Measurements from ENCODE around the gene WNK1. TPM values are rescaled to one million over a fixed set of nuclear protein-coding genes. Genes with fewer than 3 reads are reported as not detected.

WNK1 gene
- total and polyA plus RNA-seq, 2 of the 8 experiments (the other 6 are each of a cell fraction or from before 2014, with no cell fraction given) = 88.2 to 157 TPM

DNA sequence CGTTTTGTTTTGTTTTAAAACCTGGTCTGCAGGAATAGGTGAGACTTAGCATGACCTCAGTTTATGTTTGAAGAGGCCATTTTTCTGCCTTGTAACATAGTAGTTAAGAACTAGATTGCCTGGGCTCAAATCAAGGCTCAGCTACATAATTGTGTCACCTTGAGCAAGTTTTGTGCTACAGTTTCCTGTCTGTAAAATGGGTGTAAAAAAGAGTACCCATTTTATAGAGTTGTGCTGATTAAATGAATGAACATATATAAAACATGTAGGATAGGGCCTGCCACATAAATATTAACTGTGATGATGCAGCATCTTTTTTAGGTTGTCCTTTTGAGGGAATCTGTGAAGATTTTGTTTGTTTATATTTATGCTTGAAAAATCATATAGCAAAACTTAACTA, 7.2 kb downstream of the WNK1 start:
- Histone ChIP-seq H2AFZ (ENCODE audit: low read length) (no peak overlapping the region), H4K20me1 (replicated peaks in 1 of 2; ENCODE audit: control insufficient read depth in 1 of 2, insufficient read depth in 2 of 2, low read length in 2 of 2) (peaks cover 10 to 17% of the 10 kb centered on the region in 2 experiments), H2BK5ac (ENCODE audit: low read depth, low read length) (no peak overlapping the region), H4K8ac (ENCODE audit: extremely low read depth, insufficient read depth, low read length) (no peak overlapping the region), H2BK20ac (ENCODE audit: low read length) (no peak overlapping the region), H4K5ac (ENCODE audit: insufficient read length, low read depth, low read length) (no peak overlapping the region), H3K27ac (ENCODE audit: low read depth, low read length) (no peak overlapping the region), H3K14ac (ENCODE audit: insufficient read length) (no peak overlapping the region), H2AK5ac (ENCODE audit: low read depth, low read length) (no peak overlapping the region), H3K79me2 (ENCODE audit: control insufficient read depth in 1 of 2, insufficient read depth in 2 of 2, low read length in 2 of 2) (peaks cover 20 to 94% of the 10 kb centered on the region in 2 experiments), H3K9ac (replicated peaks in 1 of 4; ENCODE audit: extremely low read depth in 1 of 4, low read depth in 3 of 4, low read length in 3 of 4) (no peak overlapping the region), H2BK12ac (ENCODE audit: low read depth, low read length) (no peak overlapping the region), H3K4me1 (replicated peaks in 1 of 4; ENCODE audit: control insufficient read depth in 3 of 4, insufficient read depth in 4 of 4, low read length in 3 of 4) (peaks cover 0 to 6% (median 1%) of the 10 kb centered on the region in 4 experiments; a peak in 2 of 7 replicates), H3K27me3 (replicated peaks in 1 of 4; ENCODE audit: control insufficient read depth in 3 of 4, extremely low read depth in 1 of 4, insufficient read depth in 3 of 4, low read length in 3 of 4) (no peaks in the 10 kb centered on the region), H3K23me2 (ENCODE audit: low read depth, low read length) (no peaks in the 10 kb centered on the region), H3K4me3 (ENCODE audit: extremely low read depth in 1 of 4, insufficient read depth in 2 of 4, low read depth in 3 of 4, low read length in 4 of 4) (no peak overlapping the region), H3K56ac (replicated peaks; ENCODE audit: insufficient read length, low read depth, low read length) (no peak overlapping the region), H2BK15ac (ENCODE audit: low read length) (no peak overlapping the region), H3K4ac (replicated peaks; ENCODE audit: insufficient read length, low read depth, low read length) (no peak overlapping the region), H3K9me3 (ENCODE audit: insufficient read depth in 2 of 2, low read depth in 1 of 2, low read length in 1 of 2) (no peaks in the 10 kb centered on the region; a peak in 1 of 4 replicates), H2BK120ac (replicated peaks; ENCODE audit: low read depth, low read length) (no peak overlapping the region), H3K79me1 (ENCODE audit: low read depth, low read length) (no peaks in the 10 kb centered on the region; the same call in 1 of the 2 replicates), H3K4me2 (ENCODE audit: insufficient read depth in 1 of 2, low read depth in 2 of 2, low read length in 2 of 2) (no peak overlapping the region), H3K23ac (ENCODE audit: insufficient read length) (no peak overlapping the region), H3K18ac (ENCODE audit: extremely low read depth, low read length) (no peak overlapping the region), H4K91ac (replicated peaks; ENCODE audit: insufficient read length, low read length) (no peak overlapping the region), H3K36me3 (ENCODE audit: control insufficient read depth in 2 of 4, insufficient read depth in 4 of 4, low read length in 3 of 4) (peaks cover 0 to 8% (median 0%) of the 10 kb centered on the region in 4 experiments; a peak in 1 of 8 replicates)
- ChIA-PET POLR2A (ENCODE audit: partially characterized antibody) (interaction anchor here (1.1 kb wide), 1 partner anchor 16 kb away, joined by 3 read pairs; no protein-coding TSS in a partner anchor), CTCF (ENCODE audit: partially characterized antibody) (interaction anchor here (0.6 to 1.6 kb wide), 3 partner anchors 9 to 260 kb away, joined by 3 to 6 read pairs (median 3); no protein-coding TSS in a partner anchor)
- 100% methylated on average over 1 of the region's 1 CpG; no CpG with 5 or more reads in 1 of the 2 experiments for WGBS, 2 experiments (ENCODE audit: extremely low coverage in 1 of 2, insufficient coverage in 1 of 2, insufficient read length in 1 of 2, insufficient replicate concordance in 2 of 2, low coverage in 1 of 2, low lambda C conversion rate in 2 of 2, missing lambda C conversion rate in 1 of 2)
- no peak for TF ChIP-seq CBX5 (IDR thresholded peaks at IDR 0.05; ENCODE audit: low read depth, low read length)
- TF ChIP-seq ZNF274 (IDR thresholded peaks at IDR 0.05; ENCODE audit: borderline replicate concordance, extremely low read depth, low read length) = no peak
- TF ChIP-seq KDM1A (IDR thresholded peaks at IDR 0.05; ENCODE audit: borderline replicate concordance, low read length) = no peak
- no peak for TF ChIP-seq HDAC2 (IDR thresholded peaks at IDR 0.05; ENCODE audit: borderline replicate concordance in 1 of 2, low read depth in 2 of 2, low read length in 2 of 2)
- TF ChIP-seq, protein P1, sequence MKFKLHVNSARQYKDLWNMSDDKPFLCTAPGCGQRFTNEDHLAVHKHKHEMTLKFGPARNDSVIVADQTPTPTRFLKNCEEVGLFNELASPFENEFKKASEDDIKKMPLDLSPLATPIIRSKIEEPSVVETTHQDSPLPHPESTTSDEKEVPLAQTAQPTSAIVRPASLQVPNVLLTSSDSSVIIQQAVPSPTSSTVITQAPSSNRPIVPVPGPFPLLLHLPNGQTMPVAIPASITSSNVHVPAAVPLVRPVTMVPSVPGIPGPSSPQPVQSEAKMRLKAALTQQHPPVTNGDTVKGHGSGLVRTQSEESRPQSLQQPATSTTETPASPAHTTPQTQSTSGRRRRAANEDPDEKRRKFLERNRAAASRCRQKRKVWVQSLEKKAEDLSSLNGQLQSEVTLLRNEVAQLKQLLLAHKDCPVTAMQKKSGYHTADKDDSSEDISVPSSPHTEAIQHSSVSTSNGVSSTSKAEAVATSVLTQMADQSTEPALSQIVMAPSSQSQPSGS (IDR thresholded peaks at IDR 0.05; ENCODE audit: low read length) = no peak
- no peak for TF ChIP-seq RBBP5 (IDR thresholded peaks at IDR 0.05; ENCODE audit: borderline replicate concordance, low read depth, low read length)
- no peak for TF ChIP-seq EP300 (IDR thresholded peaks at IDR 0.05; ENCODE audit: borderline replicate concordance in 1 of 2, low read depth in 2 of 2, low read length in 2 of 2)
- TF ChIP-seq SIRT6 (IDR thresholded peaks at IDR 0.05; ENCODE audit: low read length) = no peak
- TF ChIP-seq TEAD4 (IDR thresholded peaks at IDR 0.05; ENCODE audit: low read depth, low read length) = no peak
- TF ChIP-seq JUN (IDR thresholded peaks at IDR 0.05; ENCODE audit: low read depth, low read length) = no peak
- FAIRE-seq = no peak
- DNase-seq (ENCODE audit: low read depth in 1 of 2, low spot score in 2 of 2) = no peak

Data from H1 (cell line).